Stimulated activated CD4-positive, alpha-beta T cell treated with anti-CD3 and anti-CD28 coated beads, Interleukin-1b, Interleukin-23, amount 100 ng/mL, for 24 hours (primary cell): Measurements from ENCODE around the gene ATP5MC2.
"Not testable (repeated sequence)": the region's sequence is repeated elsewhere in the genome, so short reads cannot be mapped to it uniquely, and the experiment has no call there.

Source experiments
- DNase-seq, 4 experiments: peaks; one replicate each; pipeline ENCODE4 v3.0.0-alpha.2; 2020; ENCODE audit warnings: low read depth in 4 of 4, low spot score in 1 of 4

ATP5MC2 gene

GRCh38 chr12:53695152-53696145 lies 19.6 kb upstream of the ATP5MC2 start:
- peak in 1 of 4 experiments; percentile 18 for DNase-seq

DNA sequence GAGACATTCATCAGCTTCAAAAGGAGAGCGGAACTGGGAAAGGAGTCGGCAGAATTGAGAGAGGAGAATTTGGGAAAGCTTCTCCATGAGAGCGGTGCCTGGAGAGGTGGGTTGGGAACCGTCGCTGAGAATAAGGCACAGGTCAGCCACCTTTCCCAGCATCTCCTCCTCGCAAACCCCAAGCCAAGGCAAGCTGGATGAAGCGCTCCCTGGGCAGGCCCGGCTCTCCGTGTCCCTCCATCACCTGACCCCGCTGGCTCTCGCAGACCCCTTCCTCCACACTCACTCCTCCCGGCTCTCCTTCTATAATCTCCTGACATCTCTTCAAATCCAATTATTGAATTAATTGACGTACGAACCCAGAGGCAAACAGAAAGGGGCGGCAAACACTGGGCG lies 18.9 kb upstream of the ATP5MC2 start:
- no peak for DNase-seq

- DNase-seq: no peak
These were observed 12.3 kb upstream of the ATP5MC2 start for GRCh38 chr12:53688134-53688533.

DNA sequence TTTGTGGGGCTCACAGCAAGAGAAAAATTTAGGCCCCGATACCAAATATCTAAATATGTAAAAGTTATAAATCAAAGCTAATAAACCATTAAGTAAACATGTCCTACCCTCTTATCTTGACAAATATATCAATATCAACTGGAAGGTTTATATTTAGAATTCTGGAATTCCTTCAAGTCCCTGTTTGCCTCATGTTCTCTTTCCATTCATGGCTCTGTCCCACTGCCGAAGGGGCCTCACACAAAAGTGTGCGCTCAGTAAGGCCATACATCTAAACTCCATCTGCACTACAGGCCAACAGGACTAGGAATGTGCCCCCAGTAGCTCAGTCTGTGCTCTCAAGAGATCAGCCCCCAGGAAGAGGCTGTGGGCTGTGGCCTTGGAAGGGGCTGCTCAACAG lies 10.6 kb upstream of the ATP5MC2 start:
- DNase-seq: no peak

GRCh38 chr12:53684654-53685220 lies 8.9 kb upstream of the ATP5MC2 start:
- DNase-seq: no peak

GRCh38 chr12:53683983-53684382 lies 8.1 kb upstream of the ATP5MC2 start:
- no peak for DNase-seq

DNA sequence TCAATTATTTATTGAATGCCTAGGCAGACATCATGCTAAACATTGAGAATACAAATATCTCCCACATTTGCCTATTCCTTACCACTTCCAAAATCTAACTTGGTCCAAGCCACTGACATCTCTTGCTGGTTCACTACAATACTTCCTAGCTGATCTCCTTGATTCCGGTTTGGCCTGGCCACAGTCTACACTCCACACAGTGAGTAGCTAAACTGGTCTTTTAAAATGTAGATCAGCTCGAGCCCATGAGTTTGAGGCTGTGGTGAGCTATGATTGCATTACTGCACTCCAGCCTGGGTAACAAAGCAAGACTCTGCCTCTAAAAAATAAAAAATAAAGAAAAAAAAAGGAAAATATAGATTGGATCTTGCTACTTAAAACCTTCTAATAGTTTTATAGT lies 7.6 kb upstream of the ATP5MC2 start:
- no peak for DNase-seq

DNA sequence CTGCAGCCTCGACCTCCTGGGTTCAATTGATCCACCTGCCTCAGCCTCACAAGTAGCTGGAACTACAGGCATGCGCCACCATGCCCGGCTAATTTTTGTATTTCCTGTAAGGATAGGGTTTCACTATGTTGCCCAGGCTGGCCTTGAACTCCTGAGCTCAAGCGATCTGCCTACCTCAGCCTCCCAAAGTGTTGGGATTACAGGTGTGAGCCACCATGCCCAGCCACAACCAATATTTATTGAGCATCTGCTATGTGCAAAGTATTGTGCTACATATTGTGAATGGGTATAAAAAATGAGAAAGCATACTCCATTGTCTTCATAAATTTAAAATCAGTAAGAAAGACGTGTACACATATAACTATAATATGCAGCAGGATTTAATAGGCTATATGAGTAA lies 4.2 kb upstream of the ATP5MC2 start:
- DNase-seq: not testable (repeated sequence)

DNA sequence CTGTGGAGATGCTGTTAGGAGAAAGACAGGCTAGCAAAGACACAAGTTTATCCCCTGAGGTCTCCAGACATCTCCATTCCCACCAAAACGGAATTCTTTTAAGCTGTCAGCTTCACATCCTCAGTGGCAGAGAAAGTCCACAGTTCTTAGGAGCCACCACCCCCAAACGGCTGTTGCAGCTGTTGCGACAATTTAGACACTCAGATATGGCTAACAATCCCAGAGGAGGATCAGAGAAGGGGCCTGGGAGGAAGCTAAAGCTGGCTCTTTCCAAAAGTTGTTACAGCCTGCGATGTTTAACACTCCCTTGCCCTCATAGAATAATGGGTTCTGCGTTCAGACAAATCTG lies 1.9 kb upstream of the ATP5MC2 start:
- DNase-seq: no peak

- no peak for DNase-seq
These were observed 1.3 kb upstream of the ATP5MC2 start for GRCh38 chr12:53677016-53677799.

DNA sequence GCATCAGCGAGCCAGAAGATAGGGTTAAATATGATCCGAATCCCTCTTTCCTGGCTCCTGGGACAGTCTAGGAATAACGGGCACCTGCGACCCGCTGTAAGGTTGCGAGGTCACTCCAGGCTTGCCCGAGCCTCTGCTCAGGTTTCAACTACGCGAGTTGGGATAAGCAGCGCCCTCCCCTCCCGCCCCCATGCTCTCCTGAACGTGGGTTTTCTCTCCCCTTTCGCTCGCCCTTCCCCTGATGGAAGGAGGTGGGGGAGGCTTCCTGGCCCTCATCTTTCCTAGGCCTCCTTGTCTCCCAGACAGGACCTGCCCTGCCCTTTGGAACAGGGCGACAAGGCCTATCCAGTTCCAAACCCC lies 753 bp upstream of the ATP5MC2 start:
- DNase-seq: no peak

GRCh38 chr12:53674977-53675700 lies 744 bp downstream of the ATP5MC2 start:
- DNase-seq: no peak

GRCh38 chr12:53670971-53671370 lies 4.9 kb downstream of the ATP5MC2 start:
- no peak for DNase-seq

- DNase-seq: no peak
These were observed 5.6 kb downstream of the ATP5MC2 start for GRCh38 chr12:53670308-53670707.

GRCh38 chr12:53667080-53667479 lies 8.8 kb downstream of the ATP5MC2 start:
- no peak for DNase-seq

GRCh38 chr12:53664936-53665335 lies 10.9 kb downstream of the ATP5MC2 start:
- DNase-seq: no peak

- DNase-seq: no peak
These were observed 11.7 kb downstream of the ATP5MC2 start for GRCh38 chr12:53664191-53664590.

DNA sequence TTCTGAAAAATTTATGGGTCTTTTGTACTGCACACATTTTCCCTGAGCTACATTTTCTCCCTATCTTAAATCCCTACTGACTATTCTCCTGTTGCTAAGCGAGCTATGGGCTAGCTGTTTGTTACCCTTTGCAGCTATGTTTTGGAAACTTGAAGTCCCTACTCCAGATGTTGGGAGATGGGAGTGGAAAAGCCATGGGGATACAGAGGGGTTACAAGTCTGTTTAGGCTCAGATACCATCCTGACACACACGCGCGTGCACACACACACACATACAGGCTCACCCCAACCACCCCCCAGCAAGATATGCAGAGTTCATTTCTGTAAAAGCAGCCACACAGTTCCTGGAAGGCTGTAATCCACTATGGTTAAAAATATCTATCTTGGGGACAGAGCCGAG lies 15.8 kb downstream of the ATP5MC2 start:
- no peak for DNase-seq

GRCh38 chr12:53659571-53659981 lies 16.3 kb downstream of the ATP5MC2 start:
- DNase-seq: no peak

DNA sequence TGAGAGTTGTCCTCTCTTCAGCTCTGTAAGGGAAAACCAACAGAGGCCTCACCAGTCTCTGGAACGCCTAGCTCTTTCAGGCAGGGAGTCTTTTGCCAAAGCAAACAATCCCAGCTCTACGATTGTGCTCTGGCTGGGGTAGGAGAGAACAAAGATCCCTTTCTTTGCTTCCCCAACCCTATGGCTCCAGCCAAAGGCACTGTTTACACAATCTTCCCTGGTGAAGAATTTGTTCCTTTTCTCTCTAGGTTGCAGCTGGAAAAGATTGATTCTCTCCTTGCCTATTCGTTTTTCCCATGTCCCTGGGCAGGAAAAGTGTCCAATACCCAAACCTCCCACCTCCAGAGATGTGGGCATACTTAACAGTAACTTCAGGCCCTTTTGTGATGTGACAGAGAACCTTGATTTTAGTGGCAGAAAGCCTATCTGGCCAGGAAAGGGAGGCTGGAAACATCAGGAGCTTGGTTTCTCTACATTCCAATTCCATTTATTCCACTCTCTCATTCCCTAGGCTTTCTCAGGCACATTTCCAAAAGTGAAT lies 16.8 kb downstream of the ATP5MC2 start:
- DNase-seq: no peak

DNA sequence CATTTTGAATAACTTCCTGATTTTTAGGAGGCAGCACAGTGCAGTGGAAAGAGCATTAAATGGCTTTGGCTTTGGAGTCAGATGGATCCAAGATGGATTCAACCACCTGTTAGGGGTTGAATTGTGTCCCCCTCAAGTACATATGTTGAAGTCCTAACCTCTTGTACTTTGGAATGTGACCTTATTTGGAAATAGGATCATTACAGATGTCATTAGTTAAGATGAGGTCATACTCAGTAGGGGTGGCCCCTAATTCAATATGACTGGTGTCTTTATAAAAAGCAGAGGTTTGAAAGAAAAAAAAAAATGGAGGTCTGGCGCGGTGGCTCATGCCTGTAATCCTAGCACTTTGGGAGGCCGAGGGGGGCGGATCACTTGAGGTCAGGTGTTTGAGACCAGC lies 18.8 kb downstream of the ATP5MC2 start:
- no peak for DNase-seq
